ENCODE results near the gene TMED6.
A peak's percentile ranks its signal among the peaks of the same experiment; 100 is the strongest.

Gene TMED6

DNA sequence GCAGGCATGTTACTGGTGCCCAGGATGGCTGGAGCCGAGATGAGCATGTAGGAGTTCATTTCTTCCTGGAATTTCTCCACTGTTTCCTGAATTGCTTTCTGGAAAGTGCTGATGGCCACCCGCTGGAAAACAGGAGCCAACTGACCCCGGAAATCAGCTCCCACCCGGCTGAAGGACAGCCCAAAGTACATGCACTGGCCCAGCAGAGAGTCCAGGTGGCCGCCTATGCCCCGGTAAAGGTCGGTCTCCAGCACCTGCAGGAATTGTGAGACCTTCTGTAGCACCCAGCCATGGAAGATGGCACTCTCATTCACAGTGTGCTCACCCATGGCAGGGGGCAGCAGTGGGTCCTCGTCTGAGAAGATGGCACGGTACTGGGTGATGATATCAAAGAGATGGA is 16.9 kb downstream of the TMED6 start:
- Histone ChIP-seq H3K9me3 (replicated peaks in 1 of 11) (no peaks in the 10 kb centered on the region), H3K36me3 (peaks cover 51 to 58% (median 52%) of the 10 kb centered on the region in 11 experiments), H4K20me1 (peaks cover 0 to 6% (median 4%) of the 10 kb centered on the region in 11 experiments; a peak in 16 of 22 replicates), H3K27me3 (no peaks in the 10 kb centered on the region), H3K9ac (no peak overlapping the region), H3K4me1 (peaks cover 28 to 41% (median 35%) of the 10 kb centered on the region in 10 experiments), H3K4me3 (no peak overlapping the region), H3K4me2 (no peak overlapping the region), H3K27ac (no peak overlapping the region)
- no peak for TF ChIP-seq Cebpa-rat (IDR thresholded peaks at IDR 0.05)

DNA sequence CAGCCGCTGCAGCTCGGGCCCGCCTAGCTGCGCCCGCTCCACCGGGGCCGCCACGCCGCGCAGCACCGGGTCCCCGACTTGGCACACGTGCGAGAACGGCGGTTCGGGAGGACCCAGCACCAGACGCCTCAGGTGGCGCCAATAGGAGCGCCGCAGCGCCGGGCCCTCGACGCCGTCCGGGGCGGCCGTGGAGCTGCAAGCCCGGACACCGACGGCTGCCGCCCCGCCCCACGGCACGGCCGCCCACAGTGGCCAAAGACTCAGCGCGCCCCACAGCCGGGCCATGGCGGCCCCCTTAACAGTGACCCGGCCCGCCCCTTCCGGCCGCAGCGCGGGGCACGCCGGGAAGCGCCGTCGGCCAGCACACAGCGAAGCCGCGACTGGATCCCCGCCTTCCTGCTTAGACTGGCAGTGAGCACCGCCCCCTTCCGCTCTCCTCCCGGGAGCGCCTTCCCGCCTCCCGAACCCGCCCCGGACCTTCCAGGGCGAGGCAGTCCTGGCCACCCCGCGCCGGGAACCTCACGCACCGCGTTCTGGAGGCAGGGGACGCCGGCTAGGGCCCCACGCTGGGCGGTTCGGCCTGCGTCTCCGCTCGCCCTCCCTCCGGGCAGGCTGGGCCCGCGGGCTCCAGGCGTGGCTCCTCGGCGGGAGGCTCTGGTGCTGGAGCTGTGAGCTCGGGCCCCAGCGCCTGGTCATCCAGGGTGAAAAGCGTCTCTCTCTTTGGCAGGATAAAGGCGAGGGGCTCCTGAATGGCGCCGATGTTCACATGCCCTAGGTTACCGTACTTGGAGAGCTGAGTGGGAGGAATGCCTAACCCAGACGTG is 21.1 kb downstream of the TMED6 start, which contains the start of gene PDF:
Gene PDF, minus strand, starts transcription at position 303 of the 824 bp plus-strand sequence. Its CDS starts 18 bp downstream, at position 285.
- Histone ChIP-seq H4K20me1 (peaks cover 35 to 48% (median 46%) of the 10 kb centered on the region in 11 experiments; a peak in 21 of 22 replicates), H3K9ac (peak within 1 kb of the TSS; percentile 85 to 97 (median 90)), H3K27me3 (no peaks in the 10 kb centered on the region), H3K4me2 (peak within 1 kb of the TSS; percentile 92 to 100 (median 99)), H3K4me3 (peak within 1 kb of the TSS; percentile 81 to 97 (median 95)), H3K36me3 (peaks cover 59 to 80% (median 76%) of the 10 kb centered on the region in 11 experiments), H3K4me1 (peaks cover 51 to 64% (median 60%) of the 10 kb centered on the region in 10 experiments), H3K9me3 (replicated peaks in 1 of 11) (no peaks in the 10 kb centered on the region), H3K27ac (peak within 1 kb of the TSS; percentile 75 to 95 (median 92))
- TF ChIP-seq Cebpa-rat (IDR thresholded peaks at IDR 0.05), result no peak

DNA sequence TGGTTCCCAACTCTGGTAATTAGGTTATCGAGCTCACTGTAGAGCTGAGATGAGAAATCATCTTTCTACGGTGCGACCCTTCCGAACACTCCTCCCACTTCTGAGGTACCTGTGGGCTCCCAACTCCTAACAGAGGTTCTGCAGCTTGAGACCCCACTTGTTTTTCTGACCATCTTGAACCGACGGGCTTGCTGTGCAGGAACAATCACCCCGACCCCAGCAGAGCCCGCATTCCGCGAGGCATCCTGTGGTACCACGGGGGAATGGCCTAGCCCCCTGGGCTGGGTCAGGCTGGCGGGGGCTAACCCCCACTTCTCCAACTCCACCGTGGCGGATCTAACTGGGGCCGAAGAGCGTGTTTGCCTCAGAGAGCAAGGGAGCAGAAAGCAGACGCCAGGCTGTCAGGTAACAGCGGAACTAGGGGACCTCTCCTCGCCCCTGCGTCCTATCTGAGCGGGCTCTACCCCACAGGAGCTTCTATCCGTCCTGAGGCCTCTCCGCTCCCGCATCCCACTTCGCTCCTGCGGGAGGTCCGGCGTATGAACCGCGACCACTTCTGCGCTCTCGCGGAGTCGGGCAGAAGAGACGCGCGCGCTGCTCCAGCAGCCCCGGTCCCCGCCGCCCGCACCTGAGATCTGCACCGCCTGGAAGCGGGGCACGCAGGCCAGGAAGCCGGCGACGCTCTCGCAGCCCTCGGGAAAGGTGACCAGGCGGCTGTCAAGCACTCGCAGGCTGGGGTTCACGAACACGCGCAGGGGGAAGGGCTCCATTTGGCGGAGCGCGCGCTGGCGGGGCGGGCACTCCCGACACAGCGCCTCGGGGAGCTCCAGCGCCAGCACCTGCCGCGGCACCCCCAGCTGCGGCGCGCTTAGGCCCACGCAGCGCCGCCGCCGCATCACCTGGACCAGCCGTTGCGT is 22.0 kb downstream of the TMED6 start:
- Histone ChIP-seq H3K4me2 (peak overlapping the region; percentile 92 to 100 (median 99)), H3K27ac (peak overlapping the region; percentile 75 to 95 (median 92); a peak in 21 of 22 replicates), H3K36me3 (peaks cover 59 to 80% (median 76%) of the 10 kb centered on the region in 11 experiments), H3K9ac (peak overlapping the region; percentile 85 to 97 (median 90)), H3K4me3 (peak overlapping the region; percentile 81 to 97 (median 95)), H3K27me3 (no peaks in the 10 kb centered on the region), H4K20me1 (peaks cover 43 to 57% (median 55%) of the 10 kb centered on the region in 11 experiments), H3K4me1 (peaks cover 60 to 73% (median 67%) of the 10 kb centered on the region in 10 experiments), H3K9me3 (replicated peaks in 1 of 11) (no peaks in the 10 kb centered on the region)
- TF ChIP-seq Cebpa-rat (IDR thresholded peaks at IDR 0.05), result no peak

DNA sequence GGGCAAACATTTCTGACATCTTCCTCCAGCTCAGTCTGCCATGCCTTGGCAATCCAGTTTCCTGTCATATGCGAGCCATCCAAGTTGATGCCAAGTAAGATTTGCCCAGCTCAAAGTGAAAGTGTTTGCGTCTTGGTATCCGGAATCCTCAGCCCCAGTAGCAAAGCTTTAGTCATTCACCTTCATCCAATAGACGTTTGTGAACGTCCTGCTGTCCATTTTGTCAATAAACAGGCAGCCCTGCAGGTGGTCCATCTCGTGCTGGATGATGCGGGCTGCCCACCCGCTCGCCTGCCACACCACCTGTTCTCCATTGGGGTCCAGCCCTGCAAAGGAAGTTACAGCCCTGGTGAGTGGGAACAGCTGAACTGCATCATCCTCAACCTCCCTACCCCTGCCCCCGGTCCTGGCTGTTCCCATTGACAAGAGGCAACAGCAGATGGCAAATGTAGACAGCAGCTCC is 22.7 kb downstream of the TMED6 start:
- Histone ChIP-seq H4K20me1 (peaks cover 50 to 64% (median 62%) of the 10 kb centered on the region in 11 experiments), H3K27ac (peak overlapping the region in 6 of 11 experiments; percentile 89 to 95 (median 92); a peak in 11 of 22 replicates), H3K27me3 (no peaks in the 10 kb centered on the region), H3K4me2 (peak overlapping the region; percentile 92 to 100 (median 99)), H3K36me3 (peaks cover 56 to 80% (median 76%) of the 10 kb centered on the region in 11 experiments), H3K9me3 (replicated peaks in 1 of 11) (no peaks in the 10 kb centered on the region), H3K4me3 (peak overlapping the region; percentile 81 to 97 (median 95)), H3K9ac (peak overlapping the region; percentile 85 to 97 (median 90)), H3K4me1 (peaks cover 68 to 79% (median 72%) of the 10 kb centered on the region in 10 experiments)
- TF ChIP-seq Cebpa-rat (IDR thresholded peaks at IDR 0.05), result no peak

DNA sequence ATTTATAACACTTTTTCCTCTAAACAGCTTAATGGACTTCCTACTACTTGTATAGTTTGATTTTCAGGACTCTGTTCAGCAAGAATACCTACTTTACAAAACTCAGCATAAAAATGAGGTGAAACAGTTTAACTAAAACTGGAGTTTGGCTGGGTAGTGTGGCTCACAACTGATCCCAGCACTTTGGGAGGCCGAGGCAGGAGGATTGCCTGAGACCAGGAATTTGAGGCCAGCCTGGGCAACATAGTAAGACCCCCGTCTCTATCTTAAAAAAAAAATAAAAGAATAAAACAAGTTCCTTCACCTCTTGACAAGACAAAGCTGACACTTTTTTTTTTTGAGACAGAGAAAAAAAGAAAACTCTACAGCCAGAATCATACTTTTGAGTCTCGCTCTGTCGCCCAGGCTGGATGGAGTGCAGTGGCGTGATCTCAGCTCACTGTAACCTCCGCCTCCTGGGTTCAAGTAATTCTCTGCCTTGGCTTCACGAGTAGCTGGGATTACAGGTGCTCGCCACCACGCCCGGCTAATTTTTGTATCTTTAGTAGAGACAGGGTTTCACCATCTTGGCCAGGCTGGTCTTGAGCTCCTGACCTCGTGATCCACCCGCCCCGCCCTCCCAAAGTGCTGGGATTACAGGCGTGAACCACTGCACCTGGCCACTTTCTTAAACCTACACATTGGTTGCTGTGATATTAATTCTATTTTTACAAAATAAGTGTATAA is 23.8 kb downstream of the TMED6 start:
- Histone ChIP-seq H3K9ac (peak overlapping the region; percentile 17 to 97 (median 90); a peak in 21 of 22 replicates), H4K20me1 (peaks cover 62 to 76% (median 73%) of the 10 kb centered on the region in 11 experiments), H3K4me3 (peak overlapping the region in 8 of 10 experiments; percentile 82 to 97 (median 95); a peak in 15 of 20 replicates), H3K27ac (peak overlapping the region in 7 of 11 experiments; percentile 4 to 94 (median 36); a peak in 12 of 22 replicates), H3K36me3 (peaks cover 56 to 80% (median 76%) of the 10 kb centered on the region in 11 experiments), H3K4me1 (peaks cover 77 to 83% (median 79%) of the 10 kb centered on the region in 10 experiments), H3K27me3 (no peaks in the 10 kb centered on the region), H3K4me2 (peak overlapping the region; percentile 92 to 100 (median 99)), H3K9me3 (replicated peaks in 1 of 11) (no peaks in the 10 kb centered on the region)
- no peak for TF ChIP-seq Cebpa-rat (IDR thresholded peaks at IDR 0.05)

DNA sequence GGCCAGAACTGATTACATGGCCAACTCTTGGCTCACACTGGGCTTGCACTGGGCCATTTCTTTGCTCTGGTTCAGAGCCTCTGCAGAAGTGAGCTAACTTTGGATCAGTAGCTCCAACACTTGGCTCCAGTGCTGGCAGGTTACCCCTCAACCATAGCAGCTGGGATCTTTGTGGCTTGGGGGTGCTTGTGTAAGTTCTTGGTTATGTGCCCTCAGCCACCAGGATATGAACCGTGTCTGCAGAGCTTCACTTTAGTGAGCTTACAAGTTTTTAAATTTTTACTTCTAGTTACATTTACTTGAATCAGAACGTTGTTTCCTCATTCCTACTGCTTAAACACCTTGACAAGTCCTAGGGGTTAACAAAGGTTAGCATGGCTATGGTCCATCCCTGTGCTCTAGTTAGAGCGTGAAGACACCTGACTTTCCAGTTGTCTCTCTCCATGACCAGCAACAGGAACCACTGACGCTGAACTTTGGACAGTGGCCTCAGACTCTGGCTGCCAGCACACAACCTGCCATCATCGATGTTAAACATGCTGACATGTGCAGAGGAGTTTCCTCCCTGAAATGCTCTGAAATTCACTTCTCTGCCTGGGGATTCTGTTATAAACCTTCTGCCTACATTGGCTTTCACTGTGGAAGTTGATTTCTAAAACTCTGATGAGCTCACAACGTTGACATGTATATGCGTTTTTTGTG is 25.3 kb downstream of the TMED6 start:
- peaks cover 76 to 90% (median 88%) of the 10 kb centered on the region in 11 experiments for H4K20me1 ChIP-seq
- H3K36me3 ChIP-seq, result peaks cover 57 to 81% (median 77%) of the 10 kb centered on the region in 11 experiments
- H3K27ac ChIP-seq, result peak overlapping the region in 3 of 11 experiments; percentile 4 to 56 (median 16); a peak in 3 of 22 replicates

DNA sequence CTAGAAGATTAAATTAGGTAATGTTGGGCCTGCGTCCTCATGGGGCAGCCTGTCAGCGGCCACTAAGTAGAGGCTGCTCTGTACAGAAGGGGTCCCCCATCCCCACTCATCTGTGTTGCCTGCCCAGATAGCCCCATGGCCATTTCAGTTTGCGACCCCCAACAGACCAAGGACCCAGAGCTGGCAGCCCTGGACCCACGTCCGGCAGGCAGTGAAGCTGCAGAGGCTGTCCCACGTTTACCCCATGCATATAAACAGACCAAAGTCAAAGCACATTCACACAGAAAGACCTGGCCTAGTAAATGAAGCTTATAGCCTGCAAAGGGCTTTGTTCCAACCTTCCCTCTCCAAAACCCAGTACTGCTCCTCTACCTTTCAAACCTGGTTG is 25.8 kb downstream of the TMED6 start:
- Histone ChIP-seq H3K27me3 (no peaks in the 10 kb centered on the region), H3K36me3 (peaks cover 62 to 86% (median 82%) of the 10 kb centered on the region in 11 experiments), H3K9ac (peak overlapping the region in 4 of 11 experiments; percentile 1 to 94 (median 42); a peak in 1 of 22 replicates), H3K4me1 (peaks cover 84 to 90% (median 88%) of the 10 kb centered on the region in 10 experiments), H3K27ac (no peak overlapping the region), H3K4me3 (0 out of 20 replicates have a peak overlapping the region, but pooled peaks of 3 of the 10 experiments have one; percentile 2 to 82 (median 20)), H3K4me2 (peak overlapping the region; percentile 92 to 100 (median 99)), H3K9me3 (replicated peaks in 1 of 11) (no peaks in the 10 kb centered on the region), H4K20me1 (peaks cover 81 to 95% (median 93%) of the 10 kb centered on the region in 11 experiments)
- TF ChIP-seq Cebpa-rat (IDR thresholded peaks at IDR 0.05), result no peak

More for the DNA sequence above, 25.3 kb downstream of the TMED6 start:
- no peaks in the 10 kb centered on the region for H3K9me3 ChIP-seq (replicated peaks in 1 of 11)
- peak overlapping the region in 8 of 10 experiments; percentile 2 to 97 (median 88); a peak in 8 of 20 replicates for H3K4me3 ChIP-seq
- no peak for TF ChIP-seq Cebpa-rat (IDR thresholded peaks at IDR 0.05)
- peaks cover 84 to 90% (median 88%) of the 10 kb centered on the region in 10 experiments for H3K4me1 ChIP-seq
- H3K9ac ChIP-seq, result peak overlapping the region in 9 of 11 experiments; percentile 23 to 94 (median 62); a peak in 14 of 22 replicates
- no peaks in the 10 kb centered on the region for H3K27me3 ChIP-seq
- peak overlapping the region; percentile 92 to 100 (median 99) for H3K4me2 ChIP-seq
